Neuronal stem cell (in vitro differentiated cells): ENCODE data around the gene OR2W1.

ENCODE experiments used
- DNase-seq: peaks from one replicate; pipeline ENCODE4 v3.0.0-alpha.2; 2013; ENCODE audit warnings: low spot score
- H2AFZ ChIP-seq: one replicate; pipeline ENCODE4 v1.6.1; 2013; ENCODE audit warnings: mild to moderate bottlenecking, low read length, inconsistent platforms
- H2AK5ac ChIP-seq: 2 replicates; pipeline ENCODE4 v1.6.1; 2013; ENCODE audit warnings: low read depth, mild to moderate bottlenecking, inconsistent platforms, low read length, moderate library complexity, mixed read lengths
- H2BK120ac ChIP-seq: 2 replicates; pipeline ENCODE4 v1.6.1; 2013; ENCODE audit warnings: low read depth, mild to moderate bottlenecking, inconsistent platforms, low read length, moderate library complexity, mixed read lengths
- H2BK12ac ChIP-seq: one replicate; pipeline ENCODE4 v1.6.1; 2013; ENCODE audit warnings: low read length, inconsistent platforms
- H2BK15ac ChIP-seq: 2 replicates; pipeline ENCODE4 v1.6.1; 2013; ENCODE audit warnings: mild to moderate bottlenecking, low read length, inconsistent platforms, mixed read lengths
- H2BK5ac ChIP-seq: one replicate; pipeline ENCODE4 v1.6.1; 2013; ENCODE audit warnings: inconsistent platforms, mild to moderate bottlenecking, low read length, moderate library complexity
- H3K14ac ChIP-seq: one replicate; pipeline ENCODE4 v1.6.1; 2013; ENCODE audit warnings: low read length, inconsistent platforms
- H3K18ac ChIP-seq: 2 replicates; pipeline ENCODE4 v1.6.1; 2013; ENCODE audit warnings: low read length, inconsistent platforms
- H3K23ac ChIP-seq: 2 replicates; pipeline ENCODE4 v1.6.1; 2013; ENCODE audit warnings: low read depth, mild to moderate bottlenecking, mixed read lengths, low read length, inconsistent platforms; ENCODE audit not compliant: poor library complexity
- H3K27ac ChIP-seq: replicated peaks from 3 replicates; pipeline ENCODE4 v1.5.1; 2013; ENCODE audit warnings: low read length, inconsistent platforms
- H3K27me3 ChIP-seq, 3 experiments: 2 replicates each; pipeline ENCODE4 v1.6.1; 2013; ENCODE audit warnings: low read length in 3 of 3, mild to moderate bottlenecking in 2 of 3, inconsistent platforms in 1 of 3, low read depth in 1 of 3, mixed read lengths in 1 of 3, moderate library complexity in 1 of 3; ENCODE audit not compliant: control insufficient read depth in 3 of 3, insufficient read depth in 3 of 3
- H3K36me3 ChIP-seq, 2 donors: replicated peaks in 1 of 2; 2 replicates each; pipeline ENCODE4 v1.6.1; 2013; ENCODE audit warnings: low read length in 2 of 2; ENCODE audit not compliant: control insufficient read depth in 2 of 2, insufficient read depth in 2 of 2
- H3K4ac ChIP-seq: 2 replicates; pipeline ENCODE4 v1.6.1; 2013; ENCODE audit warnings: inconsistent platforms, mild to moderate bottlenecking, low read length, moderate library complexity
- H3K4me1 ChIP-seq, 2 donors: 1 replicate in 1 of 2; 2 replicates in 1 of 2; pipeline ENCODE4 v1.6.1; 2013; ENCODE audit warnings: low read length in 2 of 2, low read depth in 1 of 2; ENCODE audit not compliant: control insufficient read depth in 2 of 2, insufficient read depth in 1 of 2
- H3K4me2 ChIP-seq: one replicate; pipeline ENCODE4 v1.6.1; 2013; ENCODE audit warnings: mild to moderate bottlenecking, low read length, inconsistent platforms; ENCODE audit not compliant: insufficient read depth, poor library complexity, severe bottlenecking
- H3K4me3 ChIP-seq, 2 donors: 2 replicates each; pipeline ENCODE4 v1.5.1; 2013; ENCODE audit warnings: low read length in 2 of 2, mild to moderate bottlenecking in 2 of 2, inconsistent platforms in 1 of 2, moderate library complexity in 1 of 2
- H3K79me1 ChIP-seq: one replicate; pipeline ENCODE4 v1.6.1; 2013; ENCODE audit warnings: low read depth, mild to moderate bottlenecking, inconsistent platforms, low read length, moderate library complexity
- H3K9ac ChIP-seq: one replicate; pipeline ENCODE4 v1.6.1; 2013; ENCODE audit warnings: mild to moderate bottlenecking, low read depth, low read length, inconsistent platforms; ENCODE audit not compliant: poor library complexity
- H3K9me3 ChIP-seq, 2 donors: replicated peaks in 1 of 2; 2 replicates each; pipeline versions ENCODE3 to v1.6.1; 2013; ENCODE audit warnings: low read length in 2 of 2, mild to moderate bottlenecking in 2 of 2, inconsistent platforms in 1 of 2, low read depth in 1 of 2, mixed read lengths in 1 of 2, moderate library complexity in 1 of 2; ENCODE audit not compliant: control insufficient read depth in 2 of 2, insufficient read depth in 1 of 2
- H4K8ac ChIP-seq: one replicate; pipeline ENCODE4 v1.6.1; 2013; ENCODE audit warnings: low read depth, mild to moderate bottlenecking, inconsistent platforms, low read length, moderate library complexity
- H4K91ac ChIP-seq: one replicate; pipeline ENCODE4 v1.6.1; 2013; ENCODE audit warnings: low read length, low read depth, mild to moderate bottlenecking, inconsistent platforms; ENCODE audit not compliant: poor library complexity
- WGBS, 2 donors: extraction: QIAGEN DNeasy Blood & Tissue Kit; methylation state at CpG; one replicate each; pipeline ENCODE4 v1.1.7; 2013; ENCODE audit warnings: missing lambda C conversion rate in 2 of 2, mixed read lengths in 1 of 2; ENCODE audit not compliant: insufficient read length in 2 of 2, insufficient replicate concordance in 1 of 2; ENCODE audit errors: extremely low coverage in 2 of 2; 5-methylcytosine and 5-hydroxymethylcytosine counted together

Gene OR2W1

DNA sequence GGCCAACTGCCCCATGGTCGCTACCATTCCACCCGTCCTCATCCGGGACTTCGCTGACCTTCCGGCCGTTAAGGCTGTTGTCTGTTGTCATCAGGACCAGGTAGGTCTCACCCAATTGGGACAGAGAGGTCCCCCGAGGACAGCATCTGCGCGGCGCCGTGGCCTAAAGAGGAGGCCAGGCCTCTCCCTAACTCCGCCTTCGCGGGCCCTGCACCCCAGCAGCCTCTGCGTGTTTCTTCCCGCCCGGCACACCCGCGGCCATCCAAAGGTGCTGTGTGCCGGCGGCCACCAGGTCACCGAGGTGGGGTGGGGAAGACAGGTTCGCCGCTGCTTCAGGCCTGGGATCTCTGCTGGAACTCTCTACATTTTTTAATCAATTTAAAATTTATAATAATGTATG lies 9.0 kb downstream of the OR2W1 start:
- no peaks in the 10 kb centered on the region for H3K4me1 ChIP-seq

DNA sequence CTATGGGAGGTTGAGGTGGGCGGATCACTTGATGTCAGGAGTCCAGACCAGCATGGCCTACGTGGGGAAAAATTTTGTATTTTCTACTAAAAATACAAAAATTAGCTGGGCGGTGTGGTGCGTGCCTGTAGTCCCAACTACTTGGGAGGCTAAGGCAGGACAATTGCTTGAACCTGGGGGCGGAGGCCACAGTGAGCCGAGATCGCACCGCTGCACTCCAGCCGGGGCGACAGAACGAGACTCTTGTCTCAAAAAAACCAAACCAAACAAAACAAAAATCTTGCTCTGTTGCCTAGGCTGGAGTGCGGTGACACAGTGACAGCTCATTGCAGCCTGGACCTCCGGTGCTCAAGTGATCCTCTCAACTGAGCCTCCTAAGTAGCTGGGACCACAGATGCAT lies 16.2 kb downstream of the OR2W1 start:
- no peak overlapping the region for H2BK12ac ChIP-seq
- H3K23ac ChIP-seq = no peak overlapping the region
- no peak for DNase-seq
- H3K9me3 ChIP-seq = no peaks in the 10 kb centered on the region
- no peak overlapping the region for H2AK5ac ChIP-seq
- H3K27ac ChIP-seq = no peak overlapping the region
- no peak overlapping the region for H2BK15ac ChIP-seq
- peak overlapping the region in 1 of 2 donors; percentile 29 for H3K4me3 ChIP-seq
- H3K4ac ChIP-seq = no peak overlapping the region
- H3K27me3 ChIP-seq = no peaks in the 10 kb centered on the region
- no peak overlapping the region for H4K91ac ChIP-seq
- H2BK5ac ChIP-seq = no peak overlapping the region
- H3K4me2 ChIP-seq = no peak overlapping the region
- H3K4me1 ChIP-seq = no peaks in the 10 kb centered on the region
- H3K79me1 ChIP-seq = no peaks in the 10 kb centered on the region
- H3K9ac ChIP-seq = no peak overlapping the region
- H2BK120ac ChIP-seq = no peak overlapping the region
- H3K18ac ChIP-seq = no peak overlapping the region
- no peak overlapping the region for H2AFZ ChIP-seq
- no peak overlapping the region for H3K14ac ChIP-seq
- WGBS, 2 donors = no CpG with 5 or more reads among the region's 13 CpGs
- H4K8ac ChIP-seq = no peak overlapping the region
- H3K36me3 ChIP-seq = no peaks in the 10 kb centered on the region

More for the DNA sequence above, 9.0 kb downstream of the OR2W1 start:
- peak overlapping the region; percentile 33 for H3K18ac ChIP-seq
- H4K91ac ChIP-seq = no peak overlapping the region
- H3K9ac ChIP-seq = no peak overlapping the region
- no peak overlapping the region for H2BK5ac ChIP-seq
- H3K14ac ChIP-seq = no peak overlapping the region
- no peak overlapping the region for H2AK5ac ChIP-seq
- H3K27ac ChIP-seq = no peak overlapping the region
- WGBS, 2 donors = no CpG with 5 or more reads among the region's 24 CpGs
- no peak overlapping the region for H4K8ac ChIP-seq
- H3K79me1 ChIP-seq = no peaks in the 10 kb centered on the region
- no peak overlapping the region for H3K4me2 ChIP-seq
- no peak overlapping the region for H2BK15ac ChIP-seq
- no peak overlapping the region for H3K4me3 ChIP-seq
- no peaks in the 10 kb centered on the region for H3K9me3 ChIP-seq
- H3K4ac ChIP-seq = no peak overlapping the region
- no peak overlapping the region for H2BK120ac ChIP-seq
- no peaks in the 10 kb centered on the region for H3K27me3 ChIP-seq
- H2BK12ac ChIP-seq = no peak overlapping the region
- no peak overlapping the region for H3K23ac ChIP-seq
- no peaks in the 10 kb centered on the region for H3K36me3 ChIP-seq
- no peak overlapping the region for H2AFZ ChIP-seq
- no peak for DNase-seq

DNA sequence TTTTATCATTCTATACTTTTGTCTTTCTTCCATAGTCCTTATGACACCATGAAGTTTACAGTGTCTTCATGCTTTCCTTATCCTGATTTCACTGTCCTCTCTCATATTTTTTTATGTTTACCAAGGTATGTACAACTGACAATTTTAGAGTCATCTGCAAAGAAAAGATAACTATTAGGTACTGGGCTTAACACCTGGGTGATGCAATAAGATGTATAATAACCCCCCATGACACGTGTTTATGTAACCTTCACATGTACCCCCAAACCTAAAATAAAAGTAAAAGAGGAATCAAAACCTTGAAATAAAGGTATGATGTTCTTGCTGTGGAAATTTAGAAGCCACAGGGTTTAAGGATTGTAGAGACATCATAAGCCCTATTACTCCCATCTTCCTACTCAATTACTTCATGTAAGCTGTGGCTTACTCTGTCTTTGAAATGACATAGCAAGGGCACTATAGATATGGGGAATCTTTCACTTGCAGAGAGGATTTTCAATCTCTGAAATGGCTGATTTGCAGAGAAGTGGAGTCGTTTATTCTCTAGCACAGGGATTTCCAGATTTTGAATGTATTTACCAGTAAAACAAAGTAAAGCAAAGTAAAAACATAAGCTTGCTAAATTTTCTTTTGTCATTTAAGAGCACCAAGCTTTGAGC lies 18.9 kb downstream of the OR2W1 start:
- Histone ChIP-seq H3K4me1 (no peaks in the 10 kb centered on the region), H3K4me2 (no peak overlapping the region), H3K14ac (no peak overlapping the region), H3K79me1 (no peaks in the 10 kb centered on the region), H3K36me3 (no peaks in the 10 kb centered on the region), H2BK15ac (no peak overlapping the region), H2BK120ac (no peak overlapping the region), H2AFZ (no peak overlapping the region), H3K27ac (no peak overlapping the region), H3K9ac (no peak overlapping the region), H2AK5ac (no peak overlapping the region), H3K9me3 (no peaks in the 10 kb centered on the region), H2BK12ac (no peak overlapping the region), H4K8ac (no peak overlapping the region), H2BK5ac (no peak overlapping the region), H4K91ac (no peak overlapping the region), H3K27me3 (no peaks in the 10 kb centered on the region), H3K4ac (no peak overlapping the region), H3K23ac (no peak overlapping the region), H3K4me3 (no peak overlapping the region), H3K18ac (no peak overlapping the region)
- no peak for DNase-seq
- WGBS, 2 donors = no CpG with 5 or more reads among the region's 2 CpGs

DNA sequence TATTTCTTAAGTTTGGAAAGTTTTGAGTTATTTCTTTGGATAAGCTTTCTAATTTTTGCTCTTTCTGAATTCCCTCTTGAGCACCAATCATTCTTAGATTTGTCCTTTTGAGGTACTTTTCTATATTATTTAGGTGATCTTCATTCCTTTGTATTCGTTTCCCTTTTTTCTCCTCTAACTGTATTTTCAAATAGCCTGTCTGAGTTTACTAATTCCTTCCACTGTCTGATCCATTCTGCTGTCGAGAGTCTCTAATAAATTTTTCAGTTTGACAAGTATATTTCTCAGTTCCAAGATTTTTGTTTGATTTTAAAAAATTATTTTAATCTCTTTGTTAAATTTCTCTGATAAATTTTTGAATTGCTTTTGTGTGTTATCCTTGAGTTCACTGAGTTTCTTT lies 23.5 kb downstream of the OR2W1 start:
- no peaks in the 10 kb centered on the region for H3K4me1 ChIP-seq
- H2BK120ac ChIP-seq = no peak overlapping the region
- H3K4ac ChIP-seq = no peak overlapping the region
- H3K9me3 ChIP-seq = no peaks in the 10 kb centered on the region
- no peak overlapping the region for H4K8ac ChIP-seq
- no peak overlapping the region for H3K9ac ChIP-seq
- H2BK5ac ChIP-seq = no peak overlapping the region
- H2AK5ac ChIP-seq = no peak overlapping the region
- H2BK15ac ChIP-seq = no peak overlapping the region
- H3K4me3 ChIP-seq = no peak overlapping the region
- no peak overlapping the region for H2AFZ ChIP-seq
- WGBS, 2 donors = no CpG with 5 or more reads among the region's 2 CpGs
- no peak overlapping the region for H3K23ac ChIP-seq
- H3K14ac ChIP-seq = no peak overlapping the region
- no peaks in the 10 kb centered on the region for H3K79me1 ChIP-seq
- H3K27ac ChIP-seq = no peak overlapping the region
- no peak overlapping the region for H3K18ac ChIP-seq
- H3K27me3 ChIP-seq = no peaks in the 10 kb centered on the region
- no peak for DNase-seq
- H3K4me2 ChIP-seq = no peak overlapping the region
- H2BK12ac ChIP-seq = no peak overlapping the region
- H3K36me3 ChIP-seq = no peaks in the 10 kb centered on the region
- H4K91ac ChIP-seq = no peak overlapping the region
